Ishikawa (cell line): ENCODE results near the gene KASH5.

Experiments
- CEBPB ChIP-seq: IDR thresholded peaks from 2 replicates; pipeline ENCODE4 v1.6.1; 2012
- CREB1 ChIP-seq: IDR thresholded peaks from 2 replicates; pipeline ENCODE4 v1.6.1; 2012; ENCODE audit warnings: low read depth
- EGR1 ChIP-seq: IDR thresholded peaks from 2 replicates; pipeline ENCODE4 v1.6.1; 2012
- EP300 ChIP-seq: IDR thresholded peaks from 2 replicates; pipeline ENCODE4 v1.6.1; 2012; ENCODE audit warnings: borderline replicate concordance
- FOXM1 ChIP-seq: IDR thresholded peaks from 2 replicates; pipeline ENCODE4 v1.6.1; 2012; ENCODE audit warnings: low read depth, borderline replicate concordance
- NFIC ChIP-seq: IDR thresholded peaks from 2 replicates; pipeline ENCODE4 v1.6.1; 2012
- RAD21 ChIP-seq: IDR thresholded peaks from 2 replicates; pipeline ENCODE4 v1.6.1; 2012; ENCODE audit warnings: low read depth
- TAF1 ChIP-seq: IDR thresholded peaks from 2 replicates; pipeline ENCODE4 v1.6.1; 2012; ENCODE audit warnings: low read depth, mild to moderate bottlenecking
- TCF12 ChIP-seq: IDR thresholded peaks from 2 replicates; pipeline ENCODE4 v1.6.1; 2012; ENCODE audit warnings: low read depth
- TEAD4 ChIP-seq: IDR thresholded peaks from 2 replicates; pipeline ENCODE4 v1.6.1; 2012
- YY1 ChIP-seq: IDR thresholded peaks from 2 replicates; pipeline ENCODE4 v1.6.1; 2012; ENCODE audit warnings: low read depth
- ZBTB7A ChIP-seq: IDR thresholded peaks from 2 replicates; pipeline ENCODE4 v1.6.1; 2012; ENCODE audit warnings: low read depth
- TF ChIP-seq, protein P1 (sequence below): IDR thresholded peaks from 2 replicates; pipeline ENCODE4 v1.6.1; 2012; ENCODE audit warnings: low read depth, mild to moderate bottlenecking
- TF ChIP-seq, protein P2 (sequence below): IDR thresholded peaks from 2 replicates; pipeline ENCODE4 v1.6.1; 2012
- TF ChIP-seq, protein P3 (sequence below): IDR thresholded peaks from 2 replicates; pipeline ENCODE4 v1.6.1; 2012

The KASH5 gene

DNA sequence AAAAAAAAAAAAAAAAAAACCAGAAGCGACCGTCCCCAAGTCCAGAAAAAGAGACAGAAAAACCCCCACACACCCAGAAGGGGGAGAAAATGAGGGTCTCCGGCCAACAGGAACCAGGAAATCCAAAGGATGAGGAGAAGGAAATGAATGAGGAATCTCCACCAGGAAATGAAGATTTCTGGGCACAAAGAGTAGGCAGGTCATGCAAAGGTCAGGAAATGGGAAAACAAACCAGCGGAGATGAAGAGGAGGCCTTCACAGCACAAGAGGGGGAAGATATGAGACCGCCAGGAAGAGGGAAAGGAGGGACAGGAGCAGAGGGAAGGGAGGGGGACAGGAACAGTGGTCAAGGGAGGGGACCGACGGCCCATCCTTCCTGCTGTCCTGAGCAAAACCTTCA, 31.7 kb upstream of the KASH5 start:
- TF ChIP-seq NFIC (no peak), TAF1 (no peak), ZBTB7A (no peak), EGR1 (no peak), TEAD4 (no peak)
- TF ChIP-seq, protein P1, sequence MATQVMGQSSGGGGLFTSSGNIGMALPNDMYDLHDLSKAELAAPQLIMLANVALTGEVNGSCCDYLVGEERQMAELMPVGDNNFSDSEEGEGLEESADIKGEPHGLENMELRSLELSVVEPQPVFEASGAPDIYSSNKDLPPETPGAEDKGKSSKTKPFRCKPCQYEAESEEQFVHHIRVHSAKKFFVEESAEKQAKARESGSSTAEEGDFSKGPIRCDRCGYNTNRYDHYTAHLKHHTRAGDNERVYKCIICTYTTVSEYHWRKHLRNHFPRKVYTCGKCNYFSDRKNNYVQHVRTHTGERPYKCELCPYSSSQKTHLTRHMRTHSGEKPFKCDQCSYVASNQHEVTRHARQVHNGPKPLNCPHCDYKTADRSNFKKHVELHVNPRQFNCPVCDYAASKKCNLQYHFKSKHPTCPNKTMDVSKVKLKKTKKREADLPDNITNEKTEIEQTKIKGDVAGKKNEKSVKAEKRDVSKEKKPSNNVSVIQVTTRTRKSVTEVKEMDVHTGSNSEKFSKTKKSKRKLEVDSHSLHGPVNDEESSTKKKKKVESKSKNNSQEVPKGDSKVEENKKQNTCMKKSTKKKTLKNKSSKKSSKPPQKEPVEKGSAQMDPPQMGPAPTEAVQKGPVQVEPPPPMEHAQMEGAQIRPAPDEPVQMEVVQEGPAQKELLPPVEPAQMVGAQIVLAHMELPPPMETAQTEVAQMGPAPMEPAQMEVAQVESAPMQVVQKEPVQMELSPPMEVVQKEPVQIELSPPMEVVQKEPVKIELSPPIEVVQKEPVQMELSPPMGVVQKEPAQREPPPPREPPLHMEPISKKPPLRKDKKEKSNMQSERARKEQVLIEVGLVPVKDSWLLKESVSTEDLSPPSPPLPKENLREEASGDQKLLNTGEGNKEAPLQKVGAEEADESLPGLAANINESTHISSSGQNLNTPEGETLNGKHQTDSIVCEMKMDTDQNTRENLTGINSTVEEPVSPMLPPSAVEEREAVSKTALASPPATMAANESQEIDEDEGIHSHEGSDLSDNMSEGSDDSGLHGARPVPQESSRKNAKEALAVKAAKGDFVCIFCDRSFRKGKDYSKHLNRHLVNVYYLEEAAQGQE = no peak
- TF ChIP-seq, protein P2, sequence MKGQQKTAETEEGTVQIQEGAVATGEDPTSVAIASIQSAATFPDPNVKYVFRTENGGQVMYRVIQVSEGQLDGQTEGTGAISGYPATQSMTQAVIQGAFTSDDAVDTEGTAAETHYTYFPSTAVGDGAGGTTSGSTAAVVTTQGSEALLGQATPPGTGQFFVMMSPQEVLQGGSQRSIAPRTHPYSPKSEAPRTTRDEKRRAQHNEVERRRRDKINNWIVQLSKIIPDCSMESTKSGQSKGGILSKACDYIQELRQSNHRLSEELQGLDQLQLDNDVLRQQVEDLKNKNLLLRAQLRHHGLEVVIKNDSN = no peak

DNA sequence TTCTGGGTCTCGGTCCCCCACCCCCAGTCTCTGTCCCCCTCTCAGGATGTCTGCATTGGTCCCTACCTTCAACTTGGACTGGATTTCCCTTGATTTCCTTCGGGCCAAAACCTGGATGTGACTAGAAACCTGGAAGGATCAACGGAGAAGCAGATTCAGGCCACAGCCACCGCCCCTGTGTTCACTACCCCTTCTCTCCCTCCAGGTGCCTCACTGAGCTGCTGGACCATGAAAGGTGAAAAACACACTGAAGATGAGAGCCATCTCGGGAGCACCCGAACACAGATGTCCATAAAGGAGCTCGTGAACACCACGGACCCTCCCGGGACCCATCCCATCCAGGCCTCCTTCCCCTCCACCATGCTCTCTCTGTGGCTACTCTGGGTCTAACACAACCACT, 30.9 kb upstream of the KASH5 start:
- TF ChIP-seq, protein P3, sequence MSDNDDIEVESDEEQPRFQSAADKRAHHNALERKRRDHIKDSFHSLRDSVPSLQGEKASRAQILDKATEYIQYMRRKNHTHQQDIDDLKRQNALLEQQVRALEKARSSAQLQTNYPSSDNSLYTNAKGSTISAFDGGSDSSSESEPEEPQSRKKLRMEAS = no peak
- no peak for TF ChIP-seq TCF12

DNA sequence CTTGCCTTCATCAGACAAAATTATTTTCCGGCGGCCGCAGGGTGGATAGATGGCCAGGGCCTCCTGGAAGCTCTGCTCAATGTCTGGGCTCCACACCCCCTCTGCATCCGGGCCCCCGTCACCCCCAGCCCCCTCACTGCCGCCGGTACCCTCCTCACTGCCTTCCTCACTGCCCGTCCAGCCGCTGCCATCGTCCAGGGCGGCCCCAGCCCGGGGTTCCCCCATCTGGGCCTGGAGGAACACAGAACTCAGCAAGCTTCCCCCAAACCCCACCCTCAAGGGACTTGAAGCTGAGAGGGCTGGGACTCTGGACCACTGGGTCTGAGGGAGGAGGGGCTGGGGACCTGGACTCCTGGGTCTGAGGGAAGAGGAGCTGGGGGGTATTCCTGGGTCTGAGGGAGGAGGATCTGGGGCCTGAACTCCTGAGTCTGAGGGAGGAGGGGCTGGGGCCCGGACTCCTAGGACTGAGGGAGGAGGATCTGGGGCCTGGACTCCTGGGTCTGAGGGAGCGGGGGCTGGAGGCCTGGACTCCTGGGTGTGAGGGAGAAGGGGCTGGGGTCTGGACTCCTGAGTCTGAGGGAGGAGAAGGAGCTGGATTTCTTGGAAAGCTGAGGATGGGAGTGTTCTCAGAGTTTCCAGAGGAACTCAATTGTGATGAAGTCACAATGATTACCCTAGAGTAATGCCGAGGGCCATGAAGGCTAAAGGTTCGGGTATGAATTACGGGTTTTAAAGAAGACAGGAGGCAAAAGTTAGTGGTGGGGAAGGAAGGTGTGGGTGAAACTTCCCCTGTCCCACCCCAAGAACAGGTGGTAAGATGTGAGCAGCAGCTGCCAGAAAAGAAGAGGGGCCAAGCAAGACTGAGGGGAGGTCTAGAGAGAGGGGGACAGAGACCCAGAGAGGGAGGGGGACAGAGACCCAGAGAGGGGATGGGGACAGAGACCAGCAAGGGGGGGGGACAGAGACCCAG, 27.9 kb upstream of the KASH5 start:
- TF ChIP-seq TEAD4 = no peak
- no peak for TF ChIP-seq ZBTB7A
- no peak for TF ChIP-seq YY1
- TF ChIP-seq FOXM1 = no peak
- TF ChIP-seq CEBPB = no peak
- TF ChIP-seq, protein P1 = no peak
- TF ChIP-seq EP300 = no peak
- TF ChIP-seq CREB1 = no peak
- TF ChIP-seq TCF12 = no peak
- no peak for TF ChIP-seq RAD21
- no peak for TF ChIP-seq TAF1
- TF ChIP-seq EGR1 = no peak
- TF ChIP-seq, protein P2 = no peak
- TF ChIP-seq, protein P3 = no peak
- TF ChIP-seq NFIC = no peak

DNA sequence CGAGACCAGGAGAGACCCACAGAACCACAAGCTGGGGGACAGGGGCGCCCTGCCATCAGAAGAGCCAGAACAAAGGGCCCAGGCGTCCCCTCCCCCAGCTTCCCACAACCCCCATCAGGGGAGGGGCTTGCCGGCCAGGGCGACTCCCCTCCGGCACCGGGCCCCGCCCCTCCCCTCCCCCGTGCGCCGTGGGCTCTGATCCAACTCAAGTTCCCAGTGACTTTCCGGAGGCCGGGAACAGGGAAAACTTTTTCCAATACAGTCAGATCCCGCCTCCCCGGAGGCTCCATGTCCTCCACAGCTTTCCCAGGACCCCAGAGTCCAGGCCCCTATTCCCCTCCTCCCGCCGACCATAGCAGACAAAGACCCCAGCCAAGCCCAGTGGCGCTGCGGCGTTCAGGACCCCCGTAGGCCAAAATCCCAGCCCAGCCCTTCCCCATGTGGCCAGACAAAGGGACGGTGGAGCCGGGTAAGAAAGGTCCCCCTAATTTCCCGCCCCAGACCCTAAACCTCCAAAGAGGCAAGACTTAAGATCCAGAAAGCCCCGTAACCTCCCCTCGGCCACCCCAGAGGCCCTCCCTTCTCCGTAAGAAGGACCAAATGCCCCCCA, 26.5 kb upstream of the KASH5 start:
- TF ChIP-seq TEAD4 (no peak), TCF12 (peak; percentile 40; the same call in 1 of the 2 replicates), YY1 (no peak), CEBPB (no peak), NFIC (peak; percentile 85), RAD21 (no peak), TAF1 (0 out of 2 replicates have a peak, but pooled peaks have one; percentile 31), EGR1 (no peak)
- TF ChIP-seq, protein P2 = no peak
- TF ChIP-seq, protein P1 = no peak
